ENCODE results near the gene MEA1. TPM values are rescaled to one million over a fixed set of nuclear protein-coding genes. Genes with fewer than 3 reads are reported as not detected.

The MEA1 gene
- total and polyA plus RNA-seq, 10 of the 15 experiments (the other 5 are each of a cell fraction or from before 2014, with no cell fraction given), result 59.1 to 148 (median 96.4) TPM

- no peak overlapping the region for H2AFZ ChIP-seq (ENCODE audit: control insufficient read depth, low read depth, low read length)
- FAIRE-seq (no peak), DNase-seq (ENCODE audit: low read depth, low spot score) (no peak), ATAC-seq (no peak)
- in situ Hi-C loops (cut with MboI), result no loop called here
- intact Hi-C loops (cut with micrococcal nuclease; ENCODE audit: unreplicated experiment), result no loop called here
- TF ChIP-seq ZNF622 (IDR thresholded peaks at IDR 0.05) (no peak), NR2C2 (IDR thresholded peaks at IDR 0.05; ENCODE audit: borderline replicate concordance, control insufficient read depth, insufficient read length, low read depth) (no peak), TCF7 (IDR thresholded peaks at IDR 0.05; ENCODE audit: borderline replicate concordance) (no peak), HDGF (IDR thresholded peaks at IDR 0.05) (no peak)
- TF ChIP-seq, protein P1, sequence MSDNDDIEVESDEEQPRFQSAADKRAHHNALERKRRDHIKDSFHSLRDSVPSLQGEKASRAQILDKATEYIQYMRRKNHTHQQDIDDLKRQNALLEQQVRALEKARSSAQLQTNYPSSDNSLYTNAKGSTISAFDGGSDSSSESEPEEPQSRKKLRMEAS (IDR thresholded peaks at IDR 0.05; ENCODE audit: low read depth, low read length), result no peak
- H3K36me3 ChIP-seq (ENCODE audit: control insufficient read depth in 2 of 2, insufficient read depth in 2 of 2, low read length in 1 of 2), result no peaks in the 10 kb centered on the region
- POLR2A ChIA-PET, result interaction anchor here (1.4 to 2.7 kb wide), 2 partner anchors 10 to 13 kb away, joined by 5 to 10 read pairs; partner anchors contain the start of gene PPP2R5D
- no peaks in the 10 kb centered on the region for H4K20me1 ChIP-seq (ENCODE audit: control insufficient read depth, insufficient read depth)
- H3K9me3 ChIP-seq (replicated peaks; ENCODE audit: control insufficient read depth, insufficient read depth, low read length), result no peaks in the 10 kb centered on the region
- no peak overlapping the region for H3K9ac ChIP-seq (ENCODE audit: control insufficient read depth, insufficient read depth, low read length)
- H3K27me3 ChIP-seq (replicated peaks in 1 of 2; ENCODE audit: control insufficient read depth in 2 of 2, insufficient read depth in 2 of 2, low read length in 1 of 2), result no peaks in the 10 kb centered on the region
- H3K4me1 ChIP-seq (ENCODE audit: control insufficient read depth, insufficient read depth, low read length), result no peaks in the 10 kb centered on the region
- BruUV-seq (replicated peaks), result no TSS peak
- H3K79me2 ChIP-seq (ENCODE audit: control insufficient read depth, insufficient read depth, low read length), result no peaks in the 10 kb centered on the region
- RAD21 ChIA-PET (ENCODE audit: unreplicated experiment), result interaction anchor here (1.0 kb wide), 1 partner anchor 147 kb away, joined by 3 read pairs; no protein-coding TSS in a partner anchor
- CTCF ChIA-PET, result interaction anchor here (0.7 to 1.4 kb wide), 7 partner anchors 9 to 305 kb away, joined by 3 to 5 read pairs (median 3); no protein-coding TSS in a partner anchor
- SMC1A ChIA-PET (ENCODE audit: uncharacterized antibody, unreplicated experiment), result interaction anchor here (0.9 to 1.2 kb wide), 3 partner anchors 10 to 147 kb away, joined by 3 to 4 read pairs (median 3); no protein-coding TSS in a partner anchor
- H3K4me3 ChIP-seq, result no peak overlapping the region
- no peak overlapping the region for H3K4me2 ChIP-seq (ENCODE audit: control insufficient read depth, insufficient read depth)
- H3K27ac ChIP-seq (ENCODE audit: control insufficient read depth, insufficient read depth), result no peak overlapping the region
These were observed 17.2 kb downstream of the MEA1 start for GRCh38 chr6:42996513-42996912.

DNA sequence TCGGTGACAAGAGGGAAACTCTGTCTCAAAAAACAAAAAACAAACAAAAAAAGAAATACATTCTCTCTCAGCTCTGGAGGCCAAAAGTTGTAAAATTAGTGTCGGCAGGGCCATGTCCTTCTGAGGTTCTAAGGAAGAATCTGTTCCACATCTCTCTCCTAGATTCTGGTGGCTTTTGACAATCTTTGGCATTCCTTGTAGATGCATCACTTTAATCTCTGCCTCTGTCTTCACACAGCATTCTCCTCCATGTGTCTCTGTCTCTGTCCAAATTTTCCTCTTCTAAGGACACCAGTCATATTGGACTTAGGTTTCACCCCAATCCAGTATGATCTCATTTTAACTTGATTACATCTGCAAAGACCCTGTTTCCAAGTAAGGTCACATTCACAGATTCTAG is 20.3 kb downstream of the MEA1 start:
- H3K27ac ChIP-seq (ENCODE audit: control insufficient read depth, insufficient read depth), result no peak overlapping the region
- H3K4me2 ChIP-seq (ENCODE audit: control insufficient read depth, insufficient read depth), result no peak overlapping the region
- in situ Hi-C loops (cut with MboI), result no loop called here
- DNase-seq (ENCODE audit: low read depth, low spot score) (no peak), FAIRE-seq (no peak), ATAC-seq (no peak)
- POLR2A ChIA-PET, result no interaction called here
- no peak overlapping the region for H3K4me3 ChIP-seq
- no TSS peak for BruUV-seq (replicated peaks)
- no peaks in the 10 kb centered on the region for H3K27me3 ChIP-seq (replicated peaks in 1 of 2; ENCODE audit: control insufficient read depth in 2 of 2, insufficient read depth in 2 of 2, low read length in 1 of 2)
- SMC1A ChIA-PET (ENCODE audit: uncharacterized antibody, unreplicated experiment), result no interaction called here
- intact Hi-C loops (cut with micrococcal nuclease; ENCODE audit: unreplicated experiment), result no loop called here
- H3K9me3 ChIP-seq (replicated peaks; ENCODE audit: control insufficient read depth, insufficient read depth, low read length), result no peaks in the 10 kb centered on the region
- RAD21 ChIA-PET (ENCODE audit: unreplicated experiment), result no interaction called here
- no peak overlapping the region for H2AFZ ChIP-seq (ENCODE audit: control insufficient read depth, low read depth, low read length)
- H3K4me1 ChIP-seq (ENCODE audit: control insufficient read depth, insufficient read depth, low read length), result no peaks in the 10 kb centered on the region
- 100% methylated on average over 2 of the region's 2 CpGs for WGBS (ENCODE audit: insufficient coverage, insufficient replicate concordance, low lambda C conversion rate, missing lambda C conversion rate)
- no peaks in the 10 kb centered on the region for H4K20me1 ChIP-seq (ENCODE audit: control insufficient read depth, insufficient read depth)
- H3K9ac ChIP-seq (ENCODE audit: control insufficient read depth, insufficient read depth, low read length), result no peak overlapping the region
- H3K36me3 ChIP-seq (ENCODE audit: control insufficient read depth in 2 of 2, insufficient read depth in 2 of 2, low read length in 1 of 2), result peaks cover 2 to 8% of the 10 kb centered on the region in 2 experiments; a peak in 2 of 4 replicates
- no peaks in the 10 kb centered on the region for H3K79me2 ChIP-seq (ENCODE audit: control insufficient read depth, insufficient read depth, low read length)
- TF ChIP-seq ZBTB4 (CRISPR knock-in tag; IDR thresholded peaks at IDR 0.05), result no peak
- no peak for TF ChIP-seq CEBPB (IDR thresholded peaks at IDR 0.05; ENCODE audit: borderline replicate concordance in 1 of 2, low read depth in 2 of 2, low read length in 2 of 2)
- no peak for TF ChIP-seq TAF1 (IDR thresholded peaks at IDR 0.05; ENCODE audit: borderline replicate concordance, low read depth, low read length)
- no peak for TF ChIP-seq PBX3 (IDR thresholded peaks at IDR 0.05; ENCODE audit: insufficient replicate concordance, low read depth, low read length)
- TF ChIP-seq POU2F2 (IDR thresholded peaks at IDR 0.05; ENCODE audit: borderline replicate concordance, low read depth, low read length), result no peak
- no peak for TF ChIP-seq SMAD1 (IDR thresholded peaks at IDR 0.05; ENCODE audit: low read depth, partially characterized antibody)
- no peak for TF ChIP-seq YY1 (IDR thresholded peaks at IDR 0.05; ENCODE audit: low read depth, low read length)
- CTCF ChIA-PET, result interaction anchor here (1.1 kb wide), 1 partner anchor 92 kb away, joined by 3 read pairs; no protein-coding TSS in a partner anchor
